PC-9 (cell line): ENCODE data around the gene TSC22D3. TPM values are rescaled to one million over a fixed set of nuclear protein-coding genes. Genes with fewer than 3 reads are reported as not detected.

Experiments used
- BruUV-seq: library from RNA; stranded (reverse); fragments of 400-500 nt; replicated peaks from 2 replicates; lab custom pipeline; 2021; lab: Mats Ljungman, UMichigan
- CTCF ChIA-PET: fragments of 300-600 bp; sonication (Branson Sonifier 250); formaldehyde crosslinking; loops from one replicate; lab custom pipeline; 2022; ENCODE audit warnings: antibody characterized with exemption; lab: Charles Lee
- POLR2A ChIA-PET: fragments of 300-600 bp; sonication (Branson Sonifier 250); formaldehyde crosslinking; loops from one replicate; lab custom pipeline; 2022; ENCODE audit warnings: antibody characterized with exemption; ENCODE audit not compliant: unreplicated experiment; lab: Charles Lee
- DNase-seq, 2 experiments: peaks; one replicate each; pipeline versions ENCODE4 v3.0.0 to v3.0.0-alpha.2; 2015 to 2022; ENCODE audit warnings: mixed read lengths in 1 of 2
- H2AFZ ChIP-seq: fragments of 200-600 bp; sonication (generic); 2 replicates; pipeline ENCODE4 v1.8.1; 2017; ENCODE audit warnings: antibody characterized with exemption
- H3F3A ChIP-seq: fragments of 200-600 bp; sonication (generic); 2 replicates; pipeline ENCODE4 v1.8.1; 2017; ENCODE audit warnings: antibody characterized with exemption, mild to moderate bottlenecking, low read depth; ENCODE audit not compliant: insufficient read depth
- H3K27ac ChIP-seq: fragments of 200-600 bp; sonication (generic); 2 replicates; pipeline ENCODE4 v1.6.1; 2016; ENCODE audit warnings: mixed run types
- H3K27me3 ChIP-seq: fragments of 200-600 bp; sonication (generic); 2 replicates; pipeline ENCODE4 v1.6.1; 2016; ENCODE audit warnings: low read depth, mixed run types; ENCODE audit not compliant: insufficient read depth
- H3K36me3 ChIP-seq: fragments of 200-600 bp; sonication (generic); 2 replicates; pipeline ENCODE4 v1.6.1; 2016; ENCODE audit warnings: low read depth, mixed run types
- H3K4me1 ChIP-seq: fragments of 200-600 bp; sonication (generic); replicated peaks from 2 replicates; pipeline ENCODE4 v1.6.1; 2016; ENCODE audit warnings: mixed run types; ENCODE audit not compliant: insufficient read depth
- H3K4me2 ChIP-seq: fragments of 200-600 bp; sonication (generic); 2 replicates; pipeline ENCODE4 v1.6.1; 2017; ENCODE audit warnings: mixed run types
- H3K4me3 ChIP-seq: fragments of 200-600 bp; sonication (generic); 2 replicates; pipeline ENCODE4 v1.6.1; 2016; ENCODE audit warnings: mixed run types
- H3K79me2 ChIP-seq: fragments of 200-600 bp; sonication (generic); 2 replicates; pipeline ENCODE4 v1.6.1; 2017; ENCODE audit warnings: low read depth, mixed run types
- H3K9me2 ChIP-seq: fragments of 200-600 bp; sonication (generic); 2 replicates; pipeline ENCODE4 v1.8.1; 2017; ENCODE audit warnings: mild to moderate bottlenecking; ENCODE audit not compliant: insufficient read depth
- H3K9me3 ChIP-seq: fragments of 200-600 bp; sonication (generic); 2 replicates; pipeline ENCODE4 v1.8.1; 2016; ENCODE audit warnings: low read depth; ENCODE audit not compliant: insufficient read depth
- H4K20me1 ChIP-seq: fragments of 200-600 bp; sonication (generic); 2 replicates; pipeline ENCODE4 v1.8.1; 2017; ENCODE audit not compliant: insufficient read depth
- EZH2 ChIP-seq: fragments of 200-600 bp; sonication (generic); IDR thresholded peaks from 2 replicates; pipeline ENCODE4 v1.8.0; 2017; ENCODE audit warnings: antibody characterized with exemption, low read depth
- intact Hi-C: fragments of 100-400 bp; cut with micrococcal nuclease; formaldehyde crosslinking; loops from one replicate; pipeline ENCODE4 v1.10.0; 2022; ENCODE audit not compliant: unreplicated experiment
- total RNA-seq: library from RNA; stranded (reverse); gene quantifications from 2 replicates; pipeline ENCODE4 v1.2.3, GENCODE V29; 2021
- TF ChIP-seq, protein P1 (sequence below): fragments of 200-600 bp; sonication (generic); conservative IDR thresholded peaks from 2 replicates; pipeline ENCODE4 v1.6.1; 2017; ENCODE audit warnings: mixed run types, antibody characterized with exemption, mild to moderate bottlenecking, moderate library complexity

Gene TSC22D3
- total RNA-seq, 1 experiment from 2014 or later = 43.9 TPM

DNA sequence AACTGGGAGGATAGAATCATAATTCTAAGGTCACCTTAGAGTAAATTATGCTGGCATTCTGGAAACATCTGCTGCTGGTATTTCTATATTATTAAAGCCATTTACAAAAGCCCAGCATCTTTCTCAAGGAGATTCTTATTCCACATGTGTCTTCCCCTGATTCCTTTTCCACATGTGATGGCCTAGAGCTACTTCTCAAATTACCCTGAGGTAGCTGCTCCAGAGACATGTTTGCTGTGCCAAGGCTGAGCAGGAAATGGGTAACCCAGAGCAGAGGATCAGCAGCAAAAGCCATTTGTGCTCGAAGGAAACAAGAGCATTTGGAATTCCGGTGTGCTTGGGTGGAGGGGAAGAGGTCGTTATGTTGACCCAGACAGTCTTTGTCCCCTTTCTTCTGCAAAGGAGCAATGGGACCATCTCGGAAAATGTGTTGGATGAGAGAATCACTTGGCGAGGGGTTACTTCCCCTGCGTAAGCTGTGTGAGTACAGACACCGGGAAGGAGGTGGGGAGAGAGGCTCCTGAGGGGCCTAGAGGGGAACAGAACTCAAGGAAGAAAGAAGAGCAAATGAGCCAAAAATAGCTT, 24.6 kb downstream of the TSC22D3 start:
- H3K79me2 ChIP-seq = no peaks in the 10 kb centered on the region
- intact Hi-C loops = no loop called here
- H3K9me3 ChIP-seq = no peaks in the 10 kb centered on the region
- H3K4me1 ChIP-seq = peaks cover 20% of the 10 kb centered on the region
- DNase-seq = no peak
- no peaks in the 10 kb centered on the region for H3K27me3 ChIP-seq
- no peak overlapping the region for H3K27ac ChIP-seq
- no TSS peak for BruUV-seq
- POLR2A ChIA-PET = no interaction called here
- H3K4me3 ChIP-seq = no peak overlapping the region
- no peaks in the 10 kb centered on the region for H4K20me1 ChIP-seq
- CTCF ChIA-PET = no interaction called here
- no peak overlapping the region for H3K4me2 ChIP-seq
- H3K9me2 ChIP-seq = no peaks in the 10 kb centered on the region
- TF ChIP-seq EZH2 = no peak
- TF ChIP-seq, protein P1, sequence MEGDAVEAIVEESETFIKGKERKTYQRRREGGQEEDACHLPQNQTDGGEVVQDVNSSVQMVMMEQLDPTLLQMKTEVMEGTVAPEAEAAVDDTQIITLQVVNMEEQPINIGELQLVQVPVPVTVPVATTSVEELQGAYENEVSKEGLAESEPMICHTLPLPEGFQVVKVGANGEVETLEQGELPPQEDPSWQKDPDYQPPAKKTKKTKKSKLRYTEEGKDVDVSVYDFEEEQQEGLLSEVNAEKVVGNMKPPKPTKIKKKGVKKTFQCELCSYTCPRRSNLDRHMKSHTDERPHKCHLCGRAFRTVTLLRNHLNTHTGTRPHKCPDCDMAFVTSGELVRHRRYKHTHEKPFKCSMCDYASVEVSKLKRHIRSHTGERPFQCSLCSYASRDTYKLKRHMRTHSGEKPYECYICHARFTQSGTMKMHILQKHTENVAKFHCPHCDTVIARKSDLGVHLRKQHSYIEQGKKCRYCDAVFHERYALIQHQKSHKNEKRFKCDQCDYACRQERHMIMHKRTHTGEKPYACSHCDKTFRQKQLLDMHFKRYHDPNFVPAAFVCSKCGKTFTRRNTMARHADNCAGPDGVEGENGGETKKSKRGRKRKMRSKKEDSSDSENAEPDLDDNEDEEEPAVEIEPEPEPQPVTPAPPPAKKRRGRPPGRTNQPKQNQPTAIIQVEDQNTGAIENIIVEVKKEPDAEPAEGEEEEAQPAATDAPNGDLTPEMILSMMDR = no peak
- no peak overlapping the region for H2AFZ ChIP-seq
- no peaks in the 10 kb centered on the region for H3K36me3 ChIP-seq
- H3F3A ChIP-seq = peaks cover 6% of the 10 kb centered on the region; the same call in 1 of the 2 replicates

DNA sequence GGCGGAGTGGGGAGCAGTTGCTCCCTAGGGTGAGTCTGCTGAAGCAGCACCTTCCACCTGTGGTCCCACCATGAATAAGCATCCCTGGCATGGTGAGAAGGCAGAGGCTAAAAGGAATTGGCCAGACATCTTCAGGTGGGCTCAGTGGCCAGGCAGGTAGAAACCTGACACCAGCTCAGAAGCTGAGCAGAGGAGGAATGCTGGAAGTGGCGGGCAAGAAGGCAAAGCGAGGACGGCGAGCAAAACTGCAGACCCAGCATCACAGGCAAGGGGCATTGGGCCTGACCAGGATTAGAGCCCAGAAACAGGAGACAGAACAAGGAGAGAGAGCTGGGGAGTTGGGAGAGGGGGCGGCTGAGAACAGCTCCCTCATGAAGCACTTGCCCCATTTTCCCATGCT, 25.3 kb downstream of the TSC22D3 start:
- Histone ChIP-seq H3K36me3 (no peaks in the 10 kb centered on the region), H3K4me2 (no peak overlapping the region), H2AFZ (no peak overlapping the region), H3F3A (peaks cover 6% of the 10 kb centered on the region; the same call in 1 of the 2 replicates), H3K79me2 (no peaks in the 10 kb centered on the region), H3K4me1 (peaks cover 20% of the 10 kb centered on the region), H3K27ac (no peak overlapping the region), H3K4me3 (no peak overlapping the region), H4K20me1 (no peaks in the 10 kb centered on the region), H3K9me2 (no peaks in the 10 kb centered on the region), H3K9me3 (no peaks in the 10 kb centered on the region), H3K27me3 (no peaks in the 10 kb centered on the region)
- no peak for DNase-seq
- intact Hi-C loops = no loop called here
- no TSS peak for BruUV-seq
- ChIA-PET POLR2A (no interaction called here), CTCF (no interaction called here)
- TF ChIP-seq EZH2 = no peak
- TF ChIP-seq, protein P1 = no peak

- H3K27me3 ChIP-seq = no peaks in the 10 kb centered on the region
- BruUV-seq = no TSS peak
These were observed 27.1 kb downstream of the TSC22D3 start for GRCh38 chrX:107748506-107748905.

More at GRCh38 chrX:107748506-107748905, 27.1 kb downstream of the TSC22D3 start:
- ChIA-PET POLR2A (no interaction called here), CTCF (interaction anchor here (1.1 kb wide), 1 partner anchor 27 kb away, joined by 4 read pairs; the partner anchor contains the start of gene TSC22D3)
- Histone ChIP-seq H3K4me3 (no peak overlapping the region), H3K9me2 (no peaks in the 10 kb centered on the region), H3K79me2 (no peaks in the 10 kb centered on the region), H3K9me3 (no peaks in the 10 kb centered on the region), H3K27ac (no peak overlapping the region), H3K36me3 (no peaks in the 10 kb centered on the region), H2AFZ (no peak overlapping the region), H4K20me1 (no peaks in the 10 kb centered on the region), H3K4me1 (peaks cover 20% of the 10 kb centered on the region), H3K4me2 (no peak overlapping the region), H3F3A (peaks cover 6% of the 10 kb centered on the region; the same call in 1 of the 2 replicates)
- TF ChIP-seq, protein P1 = no peak
- no peak for TF ChIP-seq EZH2
- intact Hi-C loops = no loop called here
- DNase-seq = no peak
